Esophagus squamous epithelium (tissue), 5 donors: ENCODE data around the gene DIAPH3. TPM values are rescaled to one million over a fixed set of nuclear protein-coding genes. Genes with fewer than 3 reads are reported as not detected.

Experiments
- DNase-seq: peaks from one replicate; lab custom pipeline; 2025; lab: John Stamatoyannopoulos, UW
- H3K27ac ChIP-seq, 4 donors: fragments of 200-600 bp; sonication (generic); one replicate each; pipeline ENCODE4 v1.5.1; 2016 to 2019; ENCODE audit warnings: mild to moderate bottlenecking in 1 of 4
- H3K27me3 ChIP-seq, 4 donors: fragments of 200-600 bp; sonication (generic); 1 replicate in 3 of 4; 2 replicates in 1 of 4; pipeline versions ENCODE4 v1.5.1 to v1.6.0; 2017 to 2021; ENCODE audit warnings: antibody characterized with exemption in 1 of 4
- H3K36me3 ChIP-seq, 3 donors: fragments of 200-600 bp; sonication (generic); one replicate each; pipeline ENCODE4 v1.5.1; 2016 to 2019
- H3K4me1 ChIP-seq, 3 donors: fragments of 200-600 bp; sonication (generic); one replicate each; pipeline ENCODE4 v1.5.1; 2017 to 2019
- H3K4me3 ChIP-seq, 4 donors: fragments of 200-600 bp; sonication (generic); 1 replicate in 3 of 4; 2 replicates in 1 of 4; pipeline ENCODE4 v1.5.1; 2016 to 2019; ENCODE audit warnings: mild to moderate bottlenecking in 2 of 4, moderate library complexity in 1 of 4
- H3K9me3 ChIP-seq, 3 donors: fragments of 200-600 bp; sonication (generic); one replicate each; pipeline ENCODE4 v1.5.1; 2016 to 2019
- CTCF ChIP-seq, 6 experiments: fragments of 450-650 bp in 4 of 6; fragments of 200-600 bp in 2 of 6; sonication (generic) in 2 of 6; IDR thresholded peaks; one replicate each; pipeline ENCODE4 v1.5.1; 2016 to 2019; ENCODE audit warnings: antibody characterized with exemption in 6 of 6, mild to moderate bottlenecking in 4 of 6, moderate library complexity in 4 of 6
- POLR2A ChIP-seq, 4 donors: fragments of 450-650 bp; IDR thresholded peaks; one replicate each; pipeline ENCODE4 v1.6.1; 2017; ENCODE audit warnings: antibody characterized with exemption in 4 of 4, mild to moderate bottlenecking in 4 of 4, moderate library complexity in 3 of 4
- WGBS, 2 donors: methylation state at CpG; one replicate each; pipeline ENCODE4 v1.1.5; 2018; 5-methylcytosine and 5-hydroxymethylcytosine counted together
- intact Hi-C: fragments of 100-400 bp; cut with DNase I; formaldehyde crosslinking; loops from one replicate; pipeline ENCODE4 v1.15.0; 2022
- total RNA-seq, 4 donors: library from RNA; depleted of rRNA; stranded (reverse); fragments of >200 nt; gene quantifications; one replicate each; pipeline ENCODE4 v1.1.0, GENCODE V29; 2016
- donor health status: DM: yes; HTN: yes; CAD: no.

The DIAPH3 gene
- total RNA-seq, 4 donors from 2014 or later, result 2.2 to 11.1 (median 4.0) TPM

GRCh38 chr13:59745392-59745788 is 418.3 kb downstream of the DIAPH3 start:
- Histone ChIP-seq H3K9me3 (no peaks in the 10 kb centered on the region), H3K27ac (no peak overlapping the region), H3K4me1 (no peaks in the 10 kb centered on the region), H3K4me3 (no peak overlapping the region), H3K36me3 (no peaks in the 10 kb centered on the region), H3K27me3 (no peaks in the 10 kb centered on the region)
- DNase-seq, result no peak
- intact Hi-C loops, result no loop called here
- TF ChIP-seq CTCF (IDR thresholded peaks at IDR 0.05), result no peak
- no peak for TF ChIP-seq POLR2A (IDR thresholded peaks at IDR 0.05)
- 73 to 75% methylated on average over 1 of the region's 1 CpG for WGBS, 2 donors

- Histone ChIP-seq H3K4me3 (no peak overlapping the region), H3K27ac (no peak overlapping the region), H3K9me3 (no peaks in the 10 kb centered on the region), H3K36me3 (no peaks in the 10 kb centered on the region), H3K27me3 (no peaks in the 10 kb centered on the region), H3K4me1 (no peaks in the 10 kb centered on the region)
- TF ChIP-seq CTCF (IDR thresholded peaks at IDR 0.05) (no peak), POLR2A (IDR thresholded peaks at IDR 0.05) (no peak)
- intact Hi-C loops, result no loop called here
- DNase-seq, result no peak
- 64 to 79% methylated on average over 2 of the region's 2 CpGs for WGBS, 2 donors
Measured at GRCh38 chr13:59744747-59745391, 418.9 kb downstream of the DIAPH3 start.

GRCh38 chr13:59743195-59743594 is 420.5 kb downstream of the DIAPH3 start:
- Histone ChIP-seq H3K4me3 (no peak overlapping the region), H3K4me1 (no peaks in the 10 kb centered on the region), H3K36me3 (no peaks in the 10 kb centered on the region), H3K9me3 (no peaks in the 10 kb centered on the region), H3K27me3 (no peaks in the 10 kb centered on the region), H3K27ac (no peak overlapping the region)
- DNase-seq, result no peak
- intact Hi-C loops, result no loop called here
- TF ChIP-seq POLR2A (IDR thresholded peaks at IDR 0.05), result no peak
- no peak for TF ChIP-seq CTCF (IDR thresholded peaks at IDR 0.05)
- WGBS, 2 donors, result 62 to 63% methylated on average over 3 of the region's 3 CpGs

- no peak overlapping the region for H3K27ac ChIP-seq
- H3K9me3 ChIP-seq, result no peaks in the 10 kb centered on the region
- no peaks in the 10 kb centered on the region for H3K27me3 ChIP-seq
- intact Hi-C loops, result no loop called here
- no peaks in the 10 kb centered on the region for H3K36me3 ChIP-seq
- TF ChIP-seq POLR2A (IDR thresholded peaks at IDR 0.05), result no peak
- no peak for TF ChIP-seq CTCF (IDR thresholded peaks at IDR 0.05)
- H3K4me3 ChIP-seq, result no peak overlapping the region
- DNase-seq, result no peak
- no peaks in the 10 kb centered on the region for H3K4me1 ChIP-seq
Measured at GRCh38 chr13:59742467-59742866, 421.3 kb downstream of the DIAPH3 start.

GRCh38 chr13:59738921-59739320 is 424.8 kb downstream of the DIAPH3 start:
- TF ChIP-seq POLR2A (IDR thresholded peaks at IDR 0.05) (no peak), CTCF (IDR thresholded peaks at IDR 0.05) (no peak)
- H3K27ac ChIP-seq, result no peak overlapping the region
- WGBS, 2 donors, result 70 to 73% methylated on average over 5 of the region's 5 CpGs
- no peaks in the 10 kb centered on the region for H3K36me3 ChIP-seq
- H3K4me3 ChIP-seq, result no peak overlapping the region
- intact Hi-C loops, result no loop called here
- no peaks in the 10 kb centered on the region for H3K27me3 ChIP-seq
- no peak for DNase-seq
- H3K4me1 ChIP-seq, result no peaks in the 10 kb centered on the region
- no peaks in the 10 kb centered on the region for H3K9me3 ChIP-seq
